Posterior cingulate gyrus (tissue), 11 donors: ENCODE data around the gene TBX2.
"Not testable (repeated sequence)": the region's sequence is repeated elsewhere in the genome, so short reads cannot be mapped to it uniquely, and the experiment has no call there.

Source experiments
- DNase-seq, 10 donors: peaks; one replicate each; pipeline versions ENCODE4 v3.0.0 to v3.0.0-alpha.2; 2020 to 2021; ENCODE audit warnings: mixed read lengths in 3 of 10
- intact Hi-C: fragments of 100-400 bp; cut with DNase I; formaldehyde crosslinking; loops from one replicate; pipeline ENCODE4 v1.15.1; 2023

TBX2 gene

GRCh38 chr17:61399131-61400065 lies at the start of gene TBX2:
TSS of gene TBX2 (plus strand) at chr17:61399843. CDS start at chr17:61400177, 334 bp downstream.
- intact Hi-C loops: no loop called here
- peak in 3 of 10 donors; percentile 62 to 84 (median 78) for DNase-seq

- DNase-seq: no peak
- intact Hi-C loops: no loop called here
These were observed 47.8 kb upstream of the TBX2 start for GRCh38 chr17:61351745-61352407.

GRCh38 chr17:61352408-61352770 lies 47.3 kb upstream of the TBX2 start:
- no peak for DNase-seq
- intact Hi-C loops: no loop called here

GRCh38 chr17:61352781-61353491 lies 46.7 kb upstream of the TBX2 start:
- no peak for DNase-seq
- intact Hi-C loops: no loop called here

- no peak for DNase-seq
- intact Hi-C loops: no loop called here
These were observed 46.0 kb upstream of the TBX2 start for GRCh38 chr17:61353615-61354014.

- DNase-seq: peak in 1 of 10 donors; percentile 14
- intact Hi-C loops: no loop called here
These were observed 44.5 kb upstream of the TBX2 start for GRCh38 chr17:61354895-61355874.

- DNase-seq, intact Hi-C loops: not testable (repeated sequence)
These were observed 42.6 kb upstream of the TBX2 start for GRCh38 chr17:61357061-61357460.

GRCh38 chr17:61359513-61359912 lies 40.1 kb upstream of the TBX2 start:
- DNase-seq: peak in 1 of 10 donors; percentile 49
- intact Hi-C loops: not testable (repeated sequence)

GRCh38 chr17:61360318-61360943 lies 39.2 kb upstream of the TBX2 start:
- DNase-seq: no peak
- intact Hi-C loops: no loop called here

- DNase-seq: no peak
- intact Hi-C loops: no loop called here
These were observed 38.6 kb upstream of the TBX2 start for GRCh38 chr17:61361084-61361483.

GRCh38 chr17:61362396-61362795 lies 37.2 kb upstream of the TBX2 start:
- intact Hi-C loops: no loop called here
- DNase-seq: peak in 1 of 10 donors; percentile 30

GRCh38 chr17:61362852-61363600 lies 36.6 kb upstream of the TBX2 start:
- no peak for DNase-seq
- intact Hi-C loops: no loop called here

GRCh38 chr17:61363601-61364462 lies 35.8 kb upstream of the TBX2 start:
- intact Hi-C loops: no loop called here
- peak in 1 of 10 donors; percentile 45 for DNase-seq

- intact Hi-C loops: no loop called here
- DNase-seq: peak in 1 of 10 donors; percentile 50
These were observed 35.2 kb upstream of the TBX2 start for GRCh38 chr17:61364463-61364846.

- DNase-seq: peak in 1 of 10 donors; percentile 12
- intact Hi-C loops: no loop called here
These were observed 33.4 kb upstream of the TBX2 start for GRCh38 chr17:61366076-61366714.

GRCh38 chr17:61366715-61367413 lies 32.8 kb upstream of the TBX2 start:
- intact Hi-C loops: no loop called here
- peak in 1 of 10 donors; percentile 16 for DNase-seq
